Measurements from ENCODE around the gene CADPS2.

GRCh38 chr7:122429926-122430325 lies 456.3 kb downstream of the CADPS2 start:
- TF ChIP-seq CTCF (IDR thresholded peaks at IDR 0.05; ENCODE audit: insufficient read depth, low read length) (no peak), REST (IDR thresholded peaks at IDR 0.05; ENCODE audit: insufficient replicate concordance, low read depth) (no peak), POLR2AphosphoS5 (IDR thresholded peaks at IDR 0.05; ENCODE audit: low read depth) (no peak)

Measured in HL-60 (cell line).